Muscle layer of duodenum (tissue), 2 donors: ENCODE data around the gene TAS2R19.

Source experiments
- H3K27ac ChIP-seq: one replicate; pipeline ENCODE4 v1.7.0; 2013; ENCODE audit warnings: mild to moderate bottlenecking, low read length
- H3K27me3 ChIP-seq: one replicate; pipeline ENCODE4 v1.7.0; 2013; ENCODE audit warnings: low read depth, mild to moderate bottlenecking, control low read depth, low read length
- H3K36me3 ChIP-seq, 2 donors: one replicate each; pipeline ENCODE4 v1.7.0; 2013; ENCODE audit warnings: low read length in 2 of 2, control low read depth in 1 of 2, mild to moderate bottlenecking in 1 of 2; ENCODE audit not compliant: insufficient read depth in 2 of 2, control insufficient read depth in 1 of 2
- H3K4me1 ChIP-seq, 2 donors: one replicate each; pipeline ENCODE4 v1.7.0; 2013; ENCODE audit warnings: low read length in 2 of 2, mild to moderate bottlenecking in 2 of 2, control low read depth in 1 of 2, moderate library complexity in 1 of 2; ENCODE audit not compliant: insufficient read depth in 2 of 2, control insufficient read depth in 1 of 2
- H3K4me3 ChIP-seq, 2 donors: one replicate each; pipeline ENCODE4 v1.7.0; 2013; ENCODE audit warnings: low read length in 2 of 2, low read depth in 1 of 2, mild to moderate bottlenecking in 1 of 2
- H3K9me3 ChIP-seq, 2 donors: one replicate each; pipeline ENCODE4 v1.7.0; 2013; ENCODE audit warnings: low read length in 2 of 2, control low read depth in 1 of 2, mild to moderate bottlenecking in 1 of 2; ENCODE audit not compliant: control insufficient read depth in 1 of 2
- donor health status: healthy.

TAS2R19 gene

GRCh38 chr12:10986812-10987211, 35.6 kb downstream of the TAS2R19 start, which contains the start of gene TAS2R50:
TSS of gene TAS2R50 (minus strand) at chr12:10986912. CDS start at chr12:10986860, 52 bp downstream.
- Histone ChIP-seq H3K36me3 (no peaks in the 10 kb centered on the region), H3K4me1 (no peaks in the 10 kb centered on the region), H3K9me3 (no peaks in the 10 kb centered on the region), H3K4me3 (no peak within 1 kb of the TSS), H3K27me3 (no peaks in the 10 kb centered on the region), H3K27ac (no peak within 1 kb of the TSS)

DNA sequence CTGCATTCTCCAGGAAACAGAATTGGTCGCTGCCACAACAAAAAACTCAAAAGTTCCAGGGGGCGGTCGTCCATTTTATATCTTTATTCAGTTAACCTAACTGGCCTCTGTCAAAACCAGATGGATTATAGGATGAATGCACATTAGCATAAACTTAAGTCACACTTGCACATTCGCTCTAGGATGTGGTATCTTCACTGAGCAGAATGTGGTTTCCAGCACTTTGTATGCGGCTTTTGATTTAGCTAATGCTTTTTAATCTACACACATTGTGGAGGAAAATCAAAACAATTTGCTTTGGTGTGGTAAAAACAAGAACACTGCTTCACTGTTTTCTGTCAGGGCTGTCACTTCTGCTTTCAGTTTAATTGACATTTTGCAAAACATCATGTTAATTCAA, 40.2 kb downstream of the TAS2R19 start:
- Histone ChIP-seq H3K9me3 (no peaks in the 10 kb centered on the region), H3K27ac (no peak overlapping the region), H3K36me3 (no peaks in the 10 kb centered on the region), H3K4me1 (no peaks in the 10 kb centered on the region), H3K4me3 (no peak overlapping the region), H3K27me3 (no peaks in the 10 kb centered on the region)

DNA sequence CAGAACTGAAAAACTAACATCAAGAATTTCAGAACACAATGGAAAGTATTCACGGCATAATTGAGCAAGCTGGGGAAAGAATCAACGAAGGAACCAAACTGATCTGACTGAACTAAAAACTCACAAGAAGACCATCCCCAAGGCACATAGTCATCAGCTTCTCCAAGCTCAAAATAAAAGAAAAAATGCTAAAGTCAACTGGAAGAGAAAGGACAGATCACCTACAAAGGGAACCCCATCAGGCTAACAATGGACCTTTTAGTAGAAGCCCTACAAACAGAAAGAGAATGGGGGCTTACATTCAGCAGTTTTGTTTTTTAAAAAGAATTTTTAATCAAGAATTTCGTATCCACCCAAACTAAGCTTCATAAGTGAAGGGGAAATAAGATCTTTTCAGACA, 47.5 kb downstream of the TAS2R19 start:
- no peaks in the 10 kb centered on the region for H3K36me3 ChIP-seq
- H3K9me3 ChIP-seq = no peaks in the 10 kb centered on the region

More for the DNA sequence above, 47.5 kb downstream of the TAS2R19 start:
- Histone ChIP-seq H3K4me1 (no peaks in the 10 kb centered on the region), H3K27ac (no peak overlapping the region), H3K4me3 (no peak overlapping the region), H3K27me3 (no peaks in the 10 kb centered on the region)
